ENCODE results near the gene BMP7.
A peak's percentile ranks its signal among the peaks of the same experiment; 100 is the strongest.

The BMP7 gene

DNA sequence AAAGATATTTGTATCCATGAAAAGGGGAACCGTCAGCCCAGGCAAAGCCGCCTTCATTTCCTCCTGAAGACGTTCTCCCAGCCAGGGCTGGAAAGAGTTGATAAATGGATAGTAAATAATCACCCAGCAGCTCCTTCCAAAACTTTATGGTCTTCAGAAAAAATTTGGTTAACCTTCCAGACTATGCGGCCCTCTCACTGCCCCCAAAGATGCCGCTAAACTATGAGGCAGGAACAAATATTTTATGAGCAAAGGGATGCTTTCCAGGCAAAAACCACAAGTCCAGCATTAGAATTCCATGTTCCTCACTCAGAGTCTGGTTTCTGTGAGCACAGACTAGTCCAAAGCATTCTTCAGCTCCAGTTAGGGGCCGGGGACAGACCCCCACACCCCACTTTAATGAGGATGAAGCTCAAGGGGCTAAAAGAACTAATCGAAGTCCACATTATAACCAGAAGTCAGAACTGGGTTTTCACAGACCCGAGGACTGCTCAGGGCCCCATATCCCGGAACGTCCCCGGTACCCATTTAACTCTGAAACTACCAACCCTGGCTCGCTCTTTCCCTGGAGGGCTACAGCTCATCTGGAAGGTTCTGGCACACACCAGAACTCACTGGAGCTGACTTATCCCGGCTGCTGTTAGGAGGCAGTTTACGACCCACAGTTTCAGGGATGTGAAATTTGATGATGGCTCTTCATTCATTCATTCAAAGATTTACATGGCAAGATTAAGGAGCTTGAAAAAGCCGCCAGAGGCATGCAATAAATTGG lies 29.4 kb downstream of the BMP7 start:
- Histone ChIP-seq H3K36me3 (no peaks in the 10 kb centered on the region; a peak in 1 of 22 replicates), H3K4me3 (no peak overlapping the region), H3K9me3 (replicated peaks in 1 of 11) (peaks cover 9 to 33% (median 20%) of the 10 kb centered on the region in 11 experiments), H3K27ac (no peak overlapping the region), H3K4me2 (peak overlapping the region in 2 of 11 experiments; percentile 21 to 25; a peak in 2 of 22 replicates), H3K27me3 (no peaks in the 10 kb centered on the region; a peak in 1 of 22 replicates), H4K20me1 (no peaks in the 10 kb centered on the region), H3K4me1 (peaks cover 0 to 27% (median 0%) of the 10 kb centered on the region in 10 experiments; a peak in 4 of 20 replicates), H3K9ac (no peak overlapping the region)
- no peak for TF ChIP-seq Cebpa-rat (IDR thresholded peaks at IDR 0.05)

DNA sequence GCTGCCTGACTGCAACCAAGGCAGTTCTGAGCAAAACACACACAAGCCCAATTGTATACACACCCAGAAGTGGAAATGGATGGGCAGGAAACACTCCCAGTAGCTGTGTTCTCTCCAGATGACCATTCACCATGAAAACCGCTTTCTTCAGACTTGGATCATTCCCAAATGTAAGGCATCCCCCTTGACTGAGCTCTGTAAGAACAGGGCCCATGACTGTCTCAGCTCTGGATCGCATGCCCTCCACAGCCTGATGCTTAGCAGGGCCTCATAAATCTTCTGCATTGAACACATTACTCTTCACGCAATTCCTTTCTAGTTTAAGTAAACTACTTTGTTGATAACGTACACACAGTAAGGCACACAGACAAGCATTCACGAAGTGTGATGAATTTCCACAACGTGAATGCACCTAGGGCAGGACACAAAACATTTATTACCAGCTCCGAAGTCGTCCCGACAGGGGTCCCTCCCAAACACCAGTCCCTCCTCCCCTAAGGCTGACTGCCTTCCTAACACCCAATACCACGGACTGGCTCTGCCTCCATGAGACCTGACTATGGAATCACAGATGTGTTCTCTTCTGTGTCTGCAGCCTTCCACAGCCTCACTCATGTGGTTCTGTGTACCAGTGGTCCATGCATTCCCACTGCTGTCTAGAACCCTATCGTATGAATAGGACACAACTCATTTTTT lies 31.7 kb downstream of the BMP7 start:
- H3K4me2 ChIP-seq = no peak overlapping the region
- TF ChIP-seq Cebpa-rat (IDR thresholded peaks at IDR 0.05) = no peak
- H3K4me3 ChIP-seq = no peak overlapping the region
- H3K27me3 ChIP-seq = no peaks in the 10 kb centered on the region
- no peaks in the 10 kb centered on the region; a peak in 1 of 22 replicates for H3K36me3 ChIP-seq
- peaks cover 0 to 13% (median 2%) of the 10 kb centered on the region in 10 experiments; a peak in 10 of 20 replicates for H3K4me1 ChIP-seq
- H4K20me1 ChIP-seq = no peaks in the 10 kb centered on the region
- H3K9me3 ChIP-seq (replicated peaks in 1 of 11) = peaks cover 7 to 18% (median 12%) of the 10 kb centered on the region in 11 experiments
- H3K9ac ChIP-seq = no peak overlapping the region
- H3K27ac ChIP-seq = no peak overlapping the region

DNA sequence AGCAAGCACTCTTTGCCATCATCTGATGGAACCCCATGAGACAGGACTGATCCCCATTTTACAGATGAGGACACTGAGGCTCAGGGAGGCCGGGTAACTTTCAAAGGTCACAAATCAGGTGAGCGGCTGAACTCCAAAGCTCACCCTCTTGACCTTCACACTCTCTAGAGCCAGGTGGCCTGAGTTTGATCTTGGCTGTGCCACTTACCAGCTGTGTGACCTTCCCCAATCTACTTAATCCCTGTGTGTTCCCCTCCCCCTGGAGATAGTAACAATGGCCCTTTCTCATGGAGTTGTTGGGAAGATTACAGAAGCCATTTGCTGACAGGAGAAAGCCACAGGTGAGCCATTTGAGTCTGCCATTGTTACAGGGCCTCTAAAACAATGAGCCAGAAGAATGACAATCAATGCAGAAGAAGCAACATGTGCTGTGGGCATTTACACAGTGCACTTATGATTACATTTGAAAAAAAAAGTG lies 34.5 kb downstream of the BMP7 start:
- Histone ChIP-seq H3K4me3 (no peak overlapping the region), H3K9me3 (replicated peaks in 1 of 11) (no peaks in the 10 kb centered on the region), H3K27me3 (no peaks in the 10 kb centered on the region), H4K20me1 (no peaks in the 10 kb centered on the region), H3K4me1 (peaks cover 0 to 17% (median 14%) of the 10 kb centered on the region in 10 experiments; a peak in 17 of 20 replicates), H3K36me3 (no peaks in the 10 kb centered on the region), H3K9ac (no peak overlapping the region), H3K27ac (no peak overlapping the region), H3K4me2 (no peak overlapping the region)
- no peak for TF ChIP-seq Cebpa-rat (IDR thresholded peaks at IDR 0.05)

DNA sequence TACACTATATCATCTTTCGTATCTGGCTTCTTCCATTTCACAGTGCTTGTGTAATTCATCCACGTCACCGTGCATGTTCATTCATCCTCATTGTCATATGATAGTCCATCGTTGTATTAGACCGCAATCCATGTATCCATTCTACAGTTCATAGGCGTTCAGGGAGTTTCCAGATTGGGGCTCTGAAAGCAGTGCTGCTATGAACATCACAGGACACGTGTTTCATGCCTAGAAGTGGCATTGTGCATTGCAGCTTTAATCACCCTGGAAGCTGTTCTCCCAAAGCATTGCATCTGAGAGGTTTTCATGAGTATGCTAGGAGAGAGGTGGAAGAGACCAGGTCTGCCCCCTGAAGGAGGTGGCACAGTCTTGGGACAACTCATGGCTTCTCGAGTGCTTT lies 35.3 kb downstream of the BMP7 start:
- Histone ChIP-seq H4K20me1 (no peaks in the 10 kb centered on the region), H3K36me3 (no peaks in the 10 kb centered on the region), H3K4me3 (no peak overlapping the region), H3K27me3 (no peaks in the 10 kb centered on the region), H3K4me2 (no peak overlapping the region), H3K9me3 (replicated peaks in 1 of 11) (no peaks in the 10 kb centered on the region), H3K9ac (no peak overlapping the region), H3K4me1 (peaks cover 0 to 17% (median 11%) of the 10 kb centered on the region in 10 experiments; a peak in 17 of 20 replicates), H3K27ac (no peak overlapping the region)
- no peak for TF ChIP-seq Cebpa-rat (IDR thresholded peaks at IDR 0.05)

DNA sequence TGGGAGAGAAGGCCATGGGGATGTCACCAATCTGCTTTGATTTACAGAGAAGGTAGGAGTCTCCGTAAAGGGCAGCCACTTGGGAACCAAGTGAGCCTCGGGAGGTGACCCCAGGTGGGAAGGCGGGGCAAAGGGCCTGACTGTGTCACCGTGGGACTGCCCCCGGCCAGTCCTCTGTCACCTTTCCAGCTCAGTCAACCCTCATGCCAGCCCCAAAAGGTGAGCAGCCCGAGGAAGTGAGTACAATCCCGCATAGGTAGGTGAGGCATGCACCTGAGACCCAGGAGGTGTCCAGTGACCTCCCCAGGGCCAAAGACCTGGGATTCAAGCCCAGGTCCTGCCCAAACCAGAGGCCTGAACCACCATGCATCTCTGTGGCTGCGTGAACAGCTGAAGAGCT lies 36.2 kb downstream of the BMP7 start:
- Histone ChIP-seq H3K4me1 (peaks cover 0 to 17% (median 11%) of the 10 kb centered on the region in 10 experiments; a peak in 17 of 20 replicates), H3K36me3 (no peaks in the 10 kb centered on the region), H3K27me3 (no peaks in the 10 kb centered on the region), H4K20me1 (no peaks in the 10 kb centered on the region; a peak in 1 of 22 replicates), H3K27ac (no peak overlapping the region), H3K9me3 (replicated peaks in 1 of 11) (no peaks in the 10 kb centered on the region), H3K4me2 (peak overlapping the region in 2 of 11 experiments; percentile 44 to 47; a peak in 3 of 22 replicates), H3K9ac (no peak overlapping the region), H3K4me3 (no peak overlapping the region)
- TF ChIP-seq Cebpa-rat (IDR thresholded peaks at IDR 0.05) = no peak

DNA sequence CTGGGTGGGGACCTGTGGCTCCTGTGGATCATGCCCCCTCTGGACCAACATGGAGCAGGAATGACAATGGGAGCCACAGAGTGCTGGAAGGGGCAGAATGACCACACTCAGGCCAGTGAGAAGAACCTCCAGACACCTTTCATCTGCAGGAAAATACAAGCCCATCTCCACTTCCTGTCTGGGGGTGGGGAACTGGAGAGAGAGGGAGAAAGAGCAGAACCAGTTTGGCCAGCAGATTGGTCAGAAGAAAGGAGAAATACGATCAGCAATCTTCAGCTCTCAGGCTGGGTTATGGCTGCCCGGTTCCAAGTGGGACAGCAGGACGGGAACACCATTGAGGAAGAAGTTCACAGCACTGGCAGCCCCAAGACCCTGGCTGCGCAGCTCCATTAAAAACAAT lies 37.0 kb downstream of the BMP7 start:
- Histone ChIP-seq H3K4me2 (peak overlapping the region in 9 of 11 experiments; percentile 2 to 51 (median 28); a peak in 13 of 22 replicates), H3K9ac (no peak overlapping the region), H3K27ac (no peak overlapping the region), H3K36me3 (no peaks in the 10 kb centered on the region), H3K9me3 (replicated peaks in 1 of 11) (no peaks in the 10 kb centered on the region), H4K20me1 (peaks cover 0 to 8% (median 0%) of the 10 kb centered on the region in 11 experiments; a peak in 2 of 22 replicates), H3K27me3 (no peaks in the 10 kb centered on the region), H3K4me1 (peaks cover 0 to 17% (median 11%) of the 10 kb centered on the region in 10 experiments; a peak in 17 of 20 replicates), H3K4me3 (no peak overlapping the region)
- no peak for TF ChIP-seq Cebpa-rat (IDR thresholded peaks at IDR 0.05)

DNA sequence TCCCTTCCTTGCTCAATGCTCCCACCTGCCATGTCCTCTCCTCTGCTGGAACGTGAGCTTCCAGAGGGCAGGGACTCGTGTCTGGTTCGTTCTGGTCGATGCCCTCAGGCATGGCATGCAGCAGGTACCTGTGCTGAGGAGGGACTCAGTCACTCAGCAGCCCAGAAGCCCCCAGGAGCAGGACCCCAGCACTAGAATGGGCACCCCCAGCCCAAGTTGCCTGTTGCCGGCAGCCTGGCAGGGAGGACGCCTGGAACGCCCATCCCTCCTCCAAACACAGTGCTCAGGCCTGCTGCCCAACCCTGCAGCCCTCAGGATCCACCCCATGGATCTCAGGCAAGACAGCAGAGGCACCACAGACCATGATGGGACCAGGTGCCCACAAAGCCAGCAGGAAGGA lies 40.6 kb downstream of the BMP7 start:
- TF ChIP-seq Cebpa-rat (IDR thresholded peaks at IDR 0.05) = no peak
- H3K4me3 ChIP-seq = no peak overlapping the region
- peaks cover 0 to 4% (median 0%) of the 10 kb centered on the region in 11 experiments; a peak in 1 of 22 replicates for H3K27me3 ChIP-seq
- H3K4me1 ChIP-seq = peaks cover 0 to 23% (median 11%) of the 10 kb centered on the region in 10 experiments; a peak in 17 of 20 replicates
- no peaks in the 10 kb centered on the region for H3K9me3 ChIP-seq (replicated peaks in 1 of 11)
- no peak overlapping the region for H3K4me2 ChIP-seq
- peaks cover 0 to 8% (median 0%) of the 10 kb centered on the region in 11 experiments; a peak in 3 of 22 replicates for H4K20me1 ChIP-seq
- H3K36me3 ChIP-seq = no peaks in the 10 kb centered on the region
- no peak overlapping the region for H3K9ac ChIP-seq
- no peak overlapping the region for H3K27ac ChIP-seq

DNA sequence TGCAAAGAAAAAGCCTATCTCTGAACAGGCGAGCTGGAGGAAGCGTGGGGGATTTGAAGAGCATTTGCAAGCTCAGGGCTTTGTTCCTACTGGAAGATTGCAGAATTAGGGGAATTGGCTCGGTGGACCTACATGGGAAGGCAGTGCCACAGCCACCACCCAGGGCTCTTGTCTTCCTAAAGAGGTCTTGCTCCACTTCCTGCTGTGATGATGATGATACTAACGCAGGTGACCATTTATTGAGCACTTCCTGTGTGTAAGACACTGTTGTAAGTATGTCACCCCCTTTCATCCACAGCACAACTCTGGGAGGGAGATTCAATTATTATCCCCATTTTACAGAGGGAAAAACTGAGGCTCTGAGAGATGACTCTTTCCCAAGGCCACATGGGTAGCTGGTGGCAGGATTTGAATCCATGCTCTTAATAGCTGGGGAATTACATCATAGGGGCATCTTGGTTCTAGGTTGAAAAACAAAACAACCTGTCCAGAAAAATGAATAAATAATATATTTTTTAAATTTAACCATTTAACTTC lies 41.2 kb downstream of the BMP7 start:
- TF ChIP-seq Cebpa-rat (IDR thresholded peaks at IDR 0.05) = no peak
- Histone ChIP-seq H3K4me1 (peaks cover 0 to 23% (median 11%) of the 10 kb centered on the region in 10 experiments; a peak in 17 of 20 replicates), H3K27me3 (peaks cover 0 to 4% (median 0%) of the 10 kb centered on the region in 11 experiments; a peak in 1 of 22 replicates), H3K27ac (no peak overlapping the region), H3K9ac (no peak overlapping the region), H4K20me1 (peaks cover 0 to 8% (median 0%) of the 10 kb centered on the region in 11 experiments; a peak in 3 of 22 replicates), H3K36me3 (no peaks in the 10 kb centered on the region), H3K9me3 (replicated peaks in 1 of 11) (no peaks in the 10 kb centered on the region), H3K4me3 (no peak overlapping the region), H3K4me2 (no peak overlapping the region)

Data from BLaER1 treated with 17β-estradiol and CSF1 and Interleukin-3, amounts not matched to agents 10 nM and 100 nM (cell line).